HG02943 (cell line): Measurements from ENCODE around the gene ZHX3.

ENCODE experiments used
- ATAC-seq: cut with Tn5 transposase; IDR thresholded peaks from one replicate; pipeline ENCODE4 v1.9.1; 2021; ENCODE audit warnings: mild to moderate bottlenecking, low read depth, moderate library complexity; ENCODE audit not compliant: unreplicated experiment

The ZHX3 gene

DNA sequence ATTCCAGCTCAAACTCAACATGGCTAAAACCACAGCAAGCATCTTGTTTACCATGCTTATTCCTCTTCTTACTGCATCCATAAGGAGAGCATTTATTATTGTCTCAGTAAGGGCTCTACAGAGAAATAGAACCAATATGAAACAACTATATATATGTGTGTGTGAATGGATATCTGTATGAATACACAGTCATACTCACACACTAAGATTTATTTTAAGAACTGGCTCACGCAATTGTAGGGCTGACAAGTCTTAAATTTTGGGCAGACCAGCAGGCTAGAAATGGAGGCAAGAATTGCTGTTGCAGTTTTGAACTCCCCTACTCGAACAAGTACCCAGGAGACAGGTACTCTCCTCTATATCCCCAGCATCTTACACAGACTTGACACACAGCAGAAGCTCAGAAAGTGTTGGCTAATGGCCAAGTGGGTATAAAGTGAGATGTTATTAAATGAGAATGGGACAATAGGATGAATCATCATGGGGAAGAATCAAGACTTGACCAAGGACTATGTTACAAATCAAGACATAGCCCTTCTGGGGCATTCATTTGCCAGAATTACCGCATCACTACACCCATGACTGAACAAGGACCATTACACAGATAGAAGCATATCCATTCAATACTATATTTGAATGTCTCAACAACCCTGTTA, 13.0 kb downstream of the ZHX3 start:
- ATAC-seq = no peak

DNA sequence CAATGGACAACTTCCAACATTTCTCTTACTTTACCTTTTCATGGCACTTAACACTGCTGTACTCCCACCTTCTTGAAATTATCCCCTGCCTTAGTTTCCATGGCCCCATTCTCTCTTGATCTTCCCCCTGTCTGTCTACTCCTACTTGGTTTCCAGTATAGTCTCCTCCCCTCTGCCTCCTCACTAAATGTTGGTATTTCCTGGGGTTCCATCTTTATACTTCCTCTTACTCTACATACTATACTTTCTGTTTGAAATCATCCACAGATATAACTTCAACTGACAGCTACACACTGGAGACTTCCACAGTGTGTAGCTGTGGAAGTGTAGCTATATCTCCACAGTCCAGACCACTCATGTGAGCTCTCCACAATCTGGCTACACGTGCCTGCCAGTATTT, 13.5 kb downstream of the ZHX3 start:
- ATAC-seq = no peak

DNA sequence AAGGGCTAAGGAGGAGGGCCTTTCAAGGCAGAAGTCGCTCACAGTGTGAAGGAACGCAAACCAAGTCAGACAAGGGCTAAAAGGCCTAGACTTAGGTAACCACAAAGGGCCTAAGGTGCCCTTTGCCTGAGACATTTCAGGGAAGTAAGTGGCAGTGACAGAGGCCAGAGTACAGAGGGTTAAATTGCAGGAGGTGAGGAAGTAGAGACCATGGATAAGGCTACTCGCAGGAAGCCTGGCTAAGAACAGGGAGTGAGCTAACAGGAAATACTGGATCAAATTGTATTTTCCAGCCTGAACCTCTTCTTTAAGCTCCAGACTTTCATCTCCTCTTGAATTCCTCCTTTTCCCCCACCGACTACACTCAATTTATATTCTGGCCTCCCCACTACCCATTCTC, 16.6 kb downstream of the ZHX3 start:
- ATAC-seq = no peak

DNA sequence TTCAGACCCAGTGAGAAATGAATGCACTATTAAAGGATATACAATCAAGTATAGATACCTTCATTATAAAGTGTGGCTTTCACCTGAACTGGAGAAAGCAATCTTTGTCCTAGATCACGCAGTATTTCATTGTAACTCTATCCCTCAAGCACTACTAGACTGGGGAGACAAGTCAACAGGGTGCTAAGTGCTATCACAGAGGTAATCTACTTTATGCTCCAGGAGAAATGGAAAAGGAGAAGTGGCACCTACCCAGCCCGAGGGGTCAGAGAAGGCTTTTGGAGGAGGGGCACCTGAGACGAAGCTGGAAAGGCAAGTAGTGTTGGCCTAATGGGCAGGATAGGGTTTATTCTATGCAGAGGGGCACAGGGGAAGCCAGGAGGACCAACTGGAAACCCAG, 17.1 kb downstream of the ZHX3 start:
- ATAC-seq = no peak

DNA sequence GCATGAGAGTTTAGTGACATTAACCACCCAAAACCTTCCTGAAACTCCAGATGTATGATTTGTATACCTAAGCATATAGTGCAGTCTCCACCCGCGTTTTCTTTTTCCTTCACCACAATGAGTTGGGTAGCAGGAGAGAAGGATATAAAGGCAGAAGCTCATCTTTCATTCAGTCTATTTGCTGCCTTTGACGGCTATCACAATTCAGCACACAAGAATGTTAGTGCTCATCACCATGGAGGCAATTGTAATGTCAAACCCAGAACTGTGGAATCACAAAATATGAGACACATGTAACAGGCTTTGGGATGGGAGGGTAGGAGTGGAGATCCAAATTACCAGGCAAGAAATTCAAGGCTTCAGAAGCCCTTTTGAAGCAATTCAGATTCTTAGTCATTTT, 17.6 kb downstream of the ZHX3 start:
- ATAC-seq = no peak

GRCh38 chr20:41293269-41294037, 24.1 kb downstream of the ZHX3 start:
- no peak for ATAC-seq

DNA sequence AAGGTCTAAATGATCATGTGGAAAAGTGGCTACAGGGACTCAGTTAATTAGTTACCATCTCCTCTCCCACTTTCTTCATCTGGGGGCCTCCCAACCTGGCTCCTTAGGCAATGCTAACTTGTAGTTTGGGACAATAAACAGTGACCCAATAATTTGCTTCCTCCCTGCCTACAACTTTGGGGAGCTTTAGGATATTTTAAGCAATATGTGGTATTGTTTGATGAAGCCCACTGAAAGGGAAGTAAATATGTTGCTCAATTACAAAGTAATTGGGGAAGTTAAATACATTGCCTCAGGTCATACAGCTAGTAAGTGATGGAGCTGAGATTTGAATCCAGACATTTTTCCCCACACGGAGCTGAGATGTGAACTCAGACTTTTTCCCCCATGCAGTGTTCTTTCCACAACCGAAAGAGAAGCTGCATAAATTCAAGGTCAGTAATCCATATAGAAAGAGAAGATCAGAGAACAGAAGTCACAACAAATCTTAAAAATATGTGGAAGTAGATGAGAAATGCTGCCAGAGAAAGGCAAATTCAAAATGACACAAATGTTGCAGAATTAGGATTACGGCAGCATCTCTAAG, 26.6 kb downstream of the ZHX3 start:
- ATAC-seq = no peak

GRCh38 chr20:41287327-41287726, 30.2 kb downstream of the ZHX3 start:
- ATAC-seq = no peak

GRCh38 chr20:41286240-41286851, 31.2 kb downstream of the ZHX3 start:
- no peak for ATAC-seq

DNA sequence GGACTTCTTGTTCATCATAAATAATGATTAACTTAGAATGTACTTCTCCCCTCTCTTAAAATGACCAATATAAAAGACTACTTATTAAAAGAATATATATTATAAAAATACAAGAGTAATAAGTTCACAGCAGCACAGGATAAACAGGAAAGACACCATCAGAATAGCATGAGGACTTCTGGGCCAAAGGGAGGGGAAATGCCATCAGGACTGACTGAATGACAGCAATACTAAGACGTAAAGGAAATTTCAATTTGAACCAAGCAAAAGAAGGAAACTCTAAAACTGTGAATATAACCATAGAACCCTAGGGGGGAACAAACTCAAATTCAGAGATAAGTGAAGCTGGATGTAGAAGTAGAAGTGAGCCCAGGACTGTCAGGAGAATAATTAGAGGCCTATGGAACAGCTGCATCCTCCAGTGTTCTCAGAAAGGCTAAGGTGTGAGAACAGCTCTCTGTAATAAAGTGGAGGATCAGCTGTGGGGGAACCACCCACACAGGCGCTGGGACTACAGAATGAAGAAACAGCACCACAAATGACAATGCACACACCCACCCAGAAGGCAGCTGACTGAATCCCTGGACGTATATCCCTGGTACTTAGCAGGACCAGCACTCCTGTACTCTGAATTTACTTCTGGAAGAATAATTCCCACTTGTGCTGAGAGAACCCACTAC, 37.8 kb downstream of the ZHX3 start:
- ATAC-seq = no peak

GRCh38 chr20:41278936-41279335, 38.6 kb downstream of the ZHX3 start:
- ATAC-seq = no peak

GRCh38 chr20:41277049-41277448, 40.5 kb downstream of the ZHX3 start:
- ATAC-seq = no peak

DNA sequence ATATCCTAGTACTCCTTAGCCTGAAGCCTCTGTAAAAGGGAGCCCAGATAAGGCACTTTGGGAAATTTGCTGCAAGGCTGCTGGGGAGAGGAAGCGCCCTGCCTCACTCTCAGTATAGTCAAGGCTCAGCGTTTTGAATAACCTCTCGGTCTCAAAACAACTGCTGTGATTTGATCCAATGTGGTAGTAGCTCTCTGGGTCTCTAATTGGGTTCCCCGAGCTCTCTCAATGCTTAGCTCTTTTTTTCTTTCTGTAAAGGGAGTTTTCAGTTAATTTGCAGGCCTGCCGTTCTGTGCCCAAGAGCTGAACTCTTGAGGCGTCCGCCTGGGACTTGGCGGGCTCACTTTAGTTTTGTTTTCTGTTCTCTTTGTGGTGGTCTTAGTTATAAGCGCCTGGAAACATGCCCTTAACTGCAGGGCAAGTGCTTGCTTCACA, 41.2 kb downstream of the ZHX3 start:
- no peak for ATAC-seq

- ATAC-seq = no peak
Measured at GRCh38 chr20:41275301-41275731, 42.2 kb downstream of the ZHX3 start.

GRCh38 chr20:41274152-41274551, 43.4 kb downstream of the ZHX3 start:
- ATAC-seq = no peak

GRCh38 chr20:41273445-41273844, 44.1 kb downstream of the ZHX3 start:
- no peak for ATAC-seq

- ATAC-seq = no peak
Measured at GRCh38 chr20:41272339-41272738, 45.2 kb downstream of the ZHX3 start.

- no peak for ATAC-seq
Measured at GRCh38 chr20:41268917-41269652, 48.4 kb downstream of the ZHX3 start.

DNA sequence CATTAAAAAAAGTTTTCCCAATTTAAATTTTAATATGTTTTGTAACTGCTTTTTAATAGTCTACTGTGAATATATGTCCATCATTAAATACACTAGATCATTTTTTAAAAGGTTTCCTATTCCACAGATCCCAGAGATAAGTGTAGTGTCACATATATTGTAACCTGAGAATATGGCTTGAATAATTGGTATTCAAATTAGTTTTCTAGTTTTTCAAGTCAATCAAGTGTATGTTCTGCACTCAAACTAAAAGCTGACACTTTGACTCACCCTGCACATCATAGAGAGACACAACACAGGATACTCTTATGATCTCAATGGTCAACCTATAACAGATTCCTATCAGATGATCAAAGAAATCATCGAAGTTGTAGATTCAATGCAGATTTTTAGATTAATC, 49.1 kb downstream of the ZHX3 start:
- ATAC-seq = no peak

DNA sequence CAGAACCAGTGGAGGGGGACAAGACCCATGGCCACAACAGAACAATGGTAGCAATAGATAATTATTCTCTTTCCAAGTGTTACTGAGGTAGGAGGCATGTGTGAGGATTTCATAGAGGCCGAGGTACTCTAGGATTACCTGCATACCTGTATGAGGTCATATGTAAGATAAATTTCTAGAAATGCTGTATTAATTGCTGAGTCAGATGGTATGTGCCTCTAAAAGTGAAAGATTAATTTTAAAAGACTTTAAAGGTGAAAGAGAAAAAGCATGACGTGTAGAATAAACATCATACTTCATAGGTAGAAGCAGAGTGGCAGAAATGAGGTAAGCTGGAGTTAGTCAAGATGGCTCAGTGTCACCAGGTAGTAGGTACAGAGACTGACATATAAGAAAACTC, 51.6 kb downstream of the ZHX3 start:
- no peak for ATAC-seq
